Measurements from ENCODE around the gene TRPM2. TPM values are rescaled to one million over a fixed set of nuclear protein-coding genes. Genes with fewer than 3 reads are reported as not detected.
A peak's percentile ranks its signal among the peaks of the same experiment; 100 is the strongest.

The TRPM2 gene
- total RNA-seq, 1 experiment from 2014 or later, result not detected

DNA sequence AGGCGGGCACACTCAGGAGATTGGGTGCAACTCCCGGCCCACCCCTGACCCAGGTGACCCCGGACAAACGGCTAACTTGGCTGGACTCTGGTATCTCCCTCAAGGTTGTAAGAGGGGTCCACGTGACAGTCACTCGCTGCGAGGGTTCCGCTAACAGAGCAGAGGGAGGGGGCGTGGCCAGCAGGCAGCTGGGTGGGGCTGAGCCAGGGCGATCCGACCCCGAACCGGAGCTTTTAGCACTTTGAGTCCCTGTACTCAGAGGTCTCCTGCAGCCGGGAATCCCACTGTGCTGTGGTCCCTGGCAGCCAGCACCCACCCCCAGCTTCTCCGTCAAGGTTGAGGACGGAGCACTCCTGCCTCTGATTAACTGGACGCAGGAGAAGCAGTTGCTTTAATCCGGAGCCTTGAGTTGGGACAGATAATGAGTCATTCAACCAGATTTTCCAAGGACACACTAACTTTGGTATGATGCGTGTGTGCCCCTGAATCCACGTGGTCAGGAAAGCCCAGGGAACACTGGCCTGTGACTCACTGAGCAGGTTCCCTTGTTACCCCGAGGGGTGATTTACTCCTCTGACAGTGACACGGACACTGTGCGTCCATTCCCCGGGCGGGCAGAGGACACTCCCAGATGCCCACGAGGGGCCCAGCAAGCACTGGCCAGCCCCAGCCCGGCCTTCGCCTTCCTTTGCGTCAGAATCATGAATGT, 16.8 kb downstream of the TRPM2 start:
- no peak overlapping the region for H3K27ac Mint-ChIP-seq (ENCODE audit: unreplicated experiment)
- peak; percentile 21 for DNase-seq
- no peaks in the 10 kb centered on the region for H3K36me3 Mint-ChIP-seq (ENCODE audit: insufficient read depth, unreplicated experiment)
- no peaks in the 10 kb centered on the region for H3K9me3 Mint-ChIP-seq (ENCODE audit: low read depth, unreplicated experiment)
- peaks cover 67% of the 10 kb centered on the region for H3K27me3 Mint-ChIP-seq (ENCODE audit: unreplicated experiment)
- CTCF ChIA-PET, result no interaction called here
- TF ChIP-seq, protein P1, sequence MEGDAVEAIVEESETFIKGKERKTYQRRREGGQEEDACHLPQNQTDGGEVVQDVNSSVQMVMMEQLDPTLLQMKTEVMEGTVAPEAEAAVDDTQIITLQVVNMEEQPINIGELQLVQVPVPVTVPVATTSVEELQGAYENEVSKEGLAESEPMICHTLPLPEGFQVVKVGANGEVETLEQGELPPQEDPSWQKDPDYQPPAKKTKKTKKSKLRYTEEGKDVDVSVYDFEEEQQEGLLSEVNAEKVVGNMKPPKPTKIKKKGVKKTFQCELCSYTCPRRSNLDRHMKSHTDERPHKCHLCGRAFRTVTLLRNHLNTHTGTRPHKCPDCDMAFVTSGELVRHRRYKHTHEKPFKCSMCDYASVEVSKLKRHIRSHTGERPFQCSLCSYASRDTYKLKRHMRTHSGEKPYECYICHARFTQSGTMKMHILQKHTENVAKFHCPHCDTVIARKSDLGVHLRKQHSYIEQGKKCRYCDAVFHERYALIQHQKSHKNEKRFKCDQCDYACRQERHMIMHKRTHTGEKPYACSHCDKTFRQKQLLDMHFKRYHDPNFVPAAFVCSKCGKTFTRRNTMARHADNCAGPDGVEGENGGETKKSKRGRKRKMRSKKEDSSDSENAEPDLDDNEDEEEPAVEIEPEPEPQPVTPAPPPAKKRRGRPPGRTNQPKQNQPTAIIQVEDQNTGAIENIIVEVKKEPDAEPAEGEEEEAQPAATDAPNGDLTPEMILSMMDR (IDR thresholded peaks at IDR 0.05; ENCODE audit: unreplicated experiment), result no peak
- H3K4me3 Mint-ChIP-seq (ENCODE audit: low read depth, unreplicated experiment), result no peak overlapping the region
- H3K4me1 Mint-ChIP-seq (ENCODE audit: low read depth, unreplicated experiment), result no peaks in the 10 kb centered on the region
- no TSS peak for BruUV-seq (replicated peaks)
- intact Hi-C loops (cut with micrococcal nuclease; ENCODE audit: unreplicated experiment), result no loop called here

DNA sequence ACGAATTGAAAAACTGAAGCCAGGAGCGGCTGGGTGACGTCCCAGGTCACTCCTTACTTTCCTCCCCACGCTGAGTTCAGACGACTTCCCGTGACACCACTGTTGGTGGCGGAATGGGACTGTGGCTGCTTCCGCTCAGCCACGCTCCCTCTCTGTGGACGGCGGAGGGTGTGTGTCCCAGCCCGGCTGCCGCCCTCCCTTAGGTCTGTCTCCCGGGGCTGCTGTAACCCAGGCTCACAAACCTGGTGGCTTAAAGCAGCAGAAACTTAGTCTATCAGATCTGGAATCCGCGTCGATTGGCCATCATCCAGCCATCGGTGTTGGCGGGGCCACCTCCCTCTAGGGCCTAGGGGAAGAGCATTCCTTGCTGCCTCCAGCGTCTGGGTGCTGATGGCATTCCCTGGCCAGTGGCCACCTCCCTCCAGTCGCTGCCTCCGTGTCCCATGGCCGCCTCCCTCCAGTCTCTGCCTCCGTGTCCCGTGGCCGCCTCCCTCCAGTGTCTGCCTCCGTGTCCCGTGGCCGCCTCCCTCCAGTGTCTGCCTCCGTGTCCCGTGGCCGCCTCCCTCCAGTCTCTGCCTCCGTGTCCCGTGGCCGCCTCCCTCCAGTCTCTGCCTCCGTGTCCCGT, 17.5 kb downstream of the TRPM2 start:
- H3K27me3 Mint-ChIP-seq (ENCODE audit: unreplicated experiment), result peaks cover 74% of the 10 kb centered on the region
- intact Hi-C loops (cut with micrococcal nuclease; ENCODE audit: unreplicated experiment), result no loop called here
- DNase-seq, result no peak
- CTCF ChIA-PET, result no interaction called here
- TF ChIP-seq, protein P1 (IDR thresholded peaks at IDR 0.05; ENCODE audit: unreplicated experiment), result no peak
- peaks cover 4% of the 10 kb centered on the region for H3K36me3 Mint-ChIP-seq (ENCODE audit: insufficient read depth, unreplicated experiment)
- H3K27ac Mint-ChIP-seq (ENCODE audit: unreplicated experiment), result no peak overlapping the region
- peak overlapping the region; percentile 31 for H3K4me3 Mint-ChIP-seq (ENCODE audit: low read depth, unreplicated experiment)
- H3K9me3 Mint-ChIP-seq (ENCODE audit: low read depth, unreplicated experiment), result no peaks in the 10 kb centered on the region
- no peaks in the 10 kb centered on the region for H3K4me1 Mint-ChIP-seq (ENCODE audit: low read depth, unreplicated experiment)
- BruUV-seq (replicated peaks), result no TSS peak

DNA sequence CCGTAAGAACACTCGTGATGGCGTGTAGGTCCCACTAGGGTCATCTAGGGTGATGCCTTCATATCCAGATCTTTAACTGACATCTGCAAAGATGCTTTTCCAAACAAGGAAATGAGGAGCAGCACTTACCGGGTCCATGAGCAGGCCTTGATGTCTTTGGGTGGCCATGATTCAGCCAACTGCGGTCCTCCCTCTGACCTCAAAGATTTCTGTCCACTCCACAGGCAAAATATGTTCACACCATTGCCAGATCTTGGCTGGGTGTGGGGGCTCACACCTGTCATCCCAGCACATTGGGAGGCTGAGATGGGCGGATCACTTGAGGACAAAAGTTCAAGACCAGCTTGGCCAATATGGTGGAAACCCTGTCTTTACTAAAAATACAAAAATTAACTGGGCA, 18.2 kb downstream of the TRPM2 start:
- intact Hi-C loops (cut with micrococcal nuclease; ENCODE audit: unreplicated experiment), result no loop called here
- DNase-seq, result no peak
- Mint-ChIP-seq H3K27me3 (ENCODE audit: unreplicated experiment) (peaks cover 81% of the 10 kb centered on the region), H3K36me3 (ENCODE audit: insufficient read depth, unreplicated experiment) (peaks cover 4% of the 10 kb centered on the region), H3K27ac (ENCODE audit: unreplicated experiment) (no peak overlapping the region), H3K4me1 (ENCODE audit: low read depth, unreplicated experiment) (no peaks in the 10 kb centered on the region), H3K9me3 (ENCODE audit: low read depth, unreplicated experiment) (no peaks in the 10 kb centered on the region), H3K4me3 (ENCODE audit: low read depth, unreplicated experiment) (peak overlapping the region; percentile 31)
- BruUV-seq (replicated peaks), result no TSS peak
- CTCF ChIA-PET, result no interaction called here
- TF ChIP-seq, protein P1 (IDR thresholded peaks at IDR 0.05; ENCODE audit: unreplicated experiment), result no peak

DNA sequence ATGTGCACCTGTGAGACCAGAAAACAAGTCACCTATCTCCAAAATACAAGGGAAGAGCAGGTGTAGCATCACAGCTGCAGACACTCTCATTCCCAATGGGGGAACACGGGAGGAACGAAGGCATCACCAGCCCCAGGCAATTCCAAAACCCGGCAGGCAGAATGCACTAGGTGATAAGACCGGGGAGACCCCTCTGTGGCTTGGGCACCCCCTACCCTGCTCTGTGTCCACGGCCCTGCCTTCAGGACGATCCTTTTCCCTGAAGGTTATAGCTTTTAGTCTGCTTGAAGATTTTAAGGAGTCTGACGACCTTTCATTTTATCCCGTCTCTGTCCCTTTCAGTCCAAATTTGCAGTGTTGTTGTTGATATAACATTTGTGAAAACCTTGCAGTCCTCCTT, 19.2 kb downstream of the TRPM2 start:
- no peak for DNase-seq
- H3K36me3 Mint-ChIP-seq (ENCODE audit: insufficient read depth, unreplicated experiment), result peaks cover 4% of the 10 kb centered on the region
- H3K9me3 Mint-ChIP-seq (ENCODE audit: low read depth, unreplicated experiment), result no peaks in the 10 kb centered on the region
- H3K27me3 Mint-ChIP-seq (ENCODE audit: unreplicated experiment), result peaks cover 85% of the 10 kb centered on the region
- no peak overlapping the region for H3K4me3 Mint-ChIP-seq (ENCODE audit: low read depth, unreplicated experiment)
- no peak overlapping the region for H3K27ac Mint-ChIP-seq (ENCODE audit: unreplicated experiment)
- BruUV-seq (replicated peaks), result no TSS peak
- no peaks in the 10 kb centered on the region for H3K4me1 Mint-ChIP-seq (ENCODE audit: low read depth, unreplicated experiment)
- TF ChIP-seq, protein P1 (IDR thresholded peaks at IDR 0.05; ENCODE audit: unreplicated experiment), result no peak
- CTCF ChIA-PET, result no interaction called here
- intact Hi-C loops (cut with micrococcal nuclease; ENCODE audit: unreplicated experiment), result no loop called here
